H1 (cell line): ENCODE data around the gene GPC1. TPM values are rescaled to one million over a fixed set of nuclear protein-coding genes. Genes with fewer than 3 reads are reported as not detected.

ENCODE experiments used
- CTCF ChIA-PET: fragments of 300-600 bp; sonication (Branson Sonifier 250); formaldehyde crosslinking; loops from one replicate; lab custom pipeline; 2021; ENCODE audit not compliant: partially characterized antibody; lab: Charles Lee
- POLR2A ChIA-PET: fragments of 300-600 bp; sonication (Branson Sonifier 250); formaldehyde crosslinking; loops from one replicate; lab custom pipeline; 2021; ENCODE audit warnings: inconsistent platforms; ENCODE audit not compliant: partially characterized antibody; lab: Charles Lee
- DNase-seq, 2 experiments: peaks; one replicate each; pipeline versions ENCODE4 v3.0.0 to v3.0.0-alpha.2; 2010 to 2022; ENCODE audit warnings: low spot score in 2 of 2, low read depth in 1 of 2, mixed read lengths in 1 of 2
- FAIRE-seq: peaks from 2 replicates; lab custom pipeline; 2011; peaks lifted over from hg19 to GRCh38; lab: Jason Lieb, UNC
- H2AFZ ChIP-seq: 2 replicates; pipeline ENCODE4 v1.8.1; 2012; ENCODE audit warnings: low read length, inconsistent platforms
- H2AK5ac ChIP-seq: 2 replicates; pipeline ENCODE4 v1.6.1; 2013; ENCODE audit warnings: low read depth, low read length
- H2BK120ac ChIP-seq: replicated peaks from 2 replicates; pipeline ENCODE3; 2013; ENCODE audit warnings: low read depth, low read length, inconsistent platforms
- H2BK12ac ChIP-seq: 2 replicates; pipeline ENCODE4 v1.6.1; 2013; ENCODE audit warnings: low read depth, low read length
- H2BK15ac ChIP-seq: 2 replicates; pipeline ENCODE4 v1.6.1; 2013; ENCODE audit warnings: low read length
- H2BK20ac ChIP-seq: 2 replicates; pipeline ENCODE4 v1.6.1; 2013; ENCODE audit warnings: low read length
- H2BK5ac ChIP-seq: 2 replicates; pipeline ENCODE4 v1.6.1; 2013; ENCODE audit warnings: low read depth, low read length
- H3K14ac ChIP-seq: 2 replicates; pipeline ENCODE4 v1.6.1; 2013; ENCODE audit warnings: inconsistent platforms; ENCODE audit not compliant: insufficient read length
- H3K18ac ChIP-seq: 2 replicates; pipeline ENCODE4 v1.6.1; 2013; ENCODE audit warnings: low read length; ENCODE audit errors: extremely low read depth
- H3K23ac ChIP-seq: 2 replicates; pipeline ENCODE4 v1.6.1; 2013; ENCODE audit warnings: inconsistent platforms; ENCODE audit not compliant: insufficient read length
- H3K23me2 ChIP-seq: 2 replicates; pipeline ENCODE4 v1.6.1; 2013; ENCODE audit warnings: low read depth, low read length
- H3K27ac ChIP-seq: 2 replicates; pipeline ENCODE4 v1.6.1; 2011; ENCODE audit warnings: low read depth, low read length, inconsistent platforms
- H3K27me3 ChIP-seq, 4 experiments: replicated peaks in 1 of 4; 1 replicate in 1 of 4; 2 replicates in 3 of 4; pipeline versions ENCODE4 v1.6.1 to v1.8.1; 2011 to 2013; ENCODE audit warnings: low read length in 3 of 4, mild to moderate bottlenecking in 3 of 4, inconsistent platforms in 2 of 4, mixed read lengths in 2 of 4, moderate library complexity in 1 of 4; ENCODE audit not compliant: control insufficient read depth in 3 of 4, insufficient read depth in 3 of 4; ENCODE audit errors: extremely low read depth in 1 of 4
- H3K36me3 ChIP-seq, 4 experiments: 2 replicates each; pipeline versions ENCODE4 v1.6.1 to v1.8.1; 2011 to 2013; ENCODE audit warnings: mild to moderate bottlenecking in 4 of 4, low read length in 3 of 4, moderate library complexity in 2 of 4, control low read depth in 1 of 4, inconsistent platforms in 1 of 4; ENCODE audit not compliant: insufficient read depth in 4 of 4, control insufficient read depth in 2 of 4
- H3K4ac ChIP-seq: replicated peaks from 2 replicates; pipeline ENCODE3; 2013; ENCODE audit warnings: low read length, low read depth, mixed read lengths, inconsistent platforms; ENCODE audit not compliant: insufficient read length
- H3K4me1 ChIP-seq, 4 experiments: replicated peaks in 1 of 4; 1 replicate in 1 of 4; 2 replicates in 3 of 4; pipeline versions ENCODE4 v1.6.1 to v1.8.1; 2011 to 2013; ENCODE audit warnings: low read length in 3 of 4, inconsistent platforms in 2 of 4, mixed read lengths in 1 of 4; ENCODE audit not compliant: insufficient read depth in 4 of 4, control insufficient read depth in 3 of 4
- H3K4me2 ChIP-seq, 2 experiments: 2 replicates each; pipeline versions ENCODE4 v1.6.1 to v1.8.1; 2011 to 2013; ENCODE audit warnings: low read depth in 2 of 2, low read length in 2 of 2, control low read depth in 1 of 2, inconsistent platforms in 1 of 2, mild to moderate bottlenecking in 1 of 2; ENCODE audit not compliant: insufficient read depth in 1 of 2
- H3K4me3 ChIP-seq, 4 experiments: fragments of 200-600, 300-600 bp in 1 of 4; sonication (generic), shearing (Covaris generic), sonication (Bioruptor Twin) in 1 of 4; 2 replicates each; pipeline versions ENCODE4 v1.5.1 to v1.8.1; 2011 to 2016; ENCODE audit warnings: low read length in 4 of 4, low read depth in 3 of 4, control low read depth in 2 of 4, inconsistent platforms in 2 of 4, mild to moderate bottlenecking in 2 of 4, mixed read lengths in 1 of 4, moderate library complexity in 1 of 4; ENCODE audit not compliant: insufficient read depth in 2 of 4; ENCODE audit errors: extremely low read depth in 1 of 4
- H3K56ac ChIP-seq: replicated peaks from 2 replicates; pipeline ENCODE3; 2013; ENCODE audit warnings: low read depth, mild to moderate bottlenecking, mixed read lengths, low read length, inconsistent platforms; ENCODE audit not compliant: insufficient read length
- H3K79me1 ChIP-seq: 2 replicates; pipeline ENCODE4 v1.6.1; 2013; ENCODE audit warnings: low read depth, low read length, control low read depth
- H3K79me2 ChIP-seq, 2 experiments: 2 replicates each; pipeline versions ENCODE4 v1.6.1 to v1.8.1; 2012 to 2013; ENCODE audit warnings: low read length in 2 of 2, mild to moderate bottlenecking in 2 of 2, inconsistent platforms in 1 of 2; ENCODE audit not compliant: insufficient read depth in 2 of 2, control insufficient read depth in 1 of 2
- H3K9ac ChIP-seq, 4 experiments: replicated peaks in 1 of 4; 1 replicate in 1 of 4; 2 replicates in 3 of 4; pipeline versions ENCODE4 v1.6.1 to v1.8.1; 2011 to 2013; ENCODE audit warnings: low read depth in 3 of 4, low read length in 3 of 4, control low read depth in 2 of 4, mild to moderate bottlenecking in 2 of 4, moderate library complexity in 2 of 4, inconsistent platforms in 1 of 4; ENCODE audit errors: extremely low read depth in 1 of 4
- H3K9me3 ChIP-seq, 2 experiments: 2 replicates each; pipeline versions ENCODE4 v1.6.1 to v1.8.1; 2012 to 2013; ENCODE audit warnings: mild to moderate bottlenecking in 2 of 2, moderate library complexity in 2 of 2, control low read depth in 1 of 2, inconsistent platforms in 1 of 2, low read depth in 1 of 2, low read length in 1 of 2, mixed read lengths in 1 of 2; ENCODE audit not compliant: insufficient read depth in 2 of 2
- H4K20me1 ChIP-seq, 2 experiments: replicated peaks in 1 of 2; 2 replicates each; pipeline versions ENCODE3 to v1.8.1; 2011 to 2013; ENCODE audit warnings: inconsistent platforms in 2 of 2, low read length in 2 of 2, mild to moderate bottlenecking in 1 of 2; ENCODE audit not compliant: insufficient read depth in 2 of 2, control insufficient read depth in 1 of 2
- H4K5ac ChIP-seq: 2 replicates; pipeline ENCODE4 v1.6.1; 2013; ENCODE audit warnings: low read length, low read depth, mixed read lengths, inconsistent platforms; ENCODE audit not compliant: insufficient read length
- H4K8ac ChIP-seq: 2 replicates; pipeline ENCODE4 v1.8.0; 2013; ENCODE audit warnings: mild to moderate bottlenecking, moderate library complexity, low read length, inconsistent platforms; ENCODE audit not compliant: insufficient read depth; ENCODE audit errors: extremely low read depth
- H4K91ac ChIP-seq: replicated peaks from 2 replicates; pipeline ENCODE3; 2013; ENCODE audit warnings: low read length, mixed read lengths, inconsistent platforms; ENCODE audit not compliant: insufficient read length
- JUN ChIP-seq: IDR thresholded peaks from 2 replicates; pipeline ENCODE4 v1.6.1; 2011; ENCODE audit warnings: low read depth, mild to moderate bottlenecking, improper control_type of control experiment, low read length
- KDM5A ChIP-seq: fragments of 200-600 bp; IDR thresholded peaks from 2 replicates; pipeline ENCODE4 v1.7.1; 2012; ENCODE audit warnings: mild to moderate bottlenecking, low read length, inconsistent platforms, mixed read lengths
- RBBP5 ChIP-seq: IDR thresholded peaks from 2 replicates; pipeline ENCODE4 v1.7.1; 2012; ENCODE audit warnings: low read depth, mild to moderate bottlenecking, inconsistent platforms, low read length, moderate library complexity, borderline replicate concordance
- RFX5 ChIP-seq: IDR thresholded peaks from 2 replicates; pipeline ENCODE4 v1.6.1; 2011; ENCODE audit warnings: low read depth, low read length, improper control_type of control experiment, borderline replicate concordance
- YY1 ChIP-seq: IDR thresholded peaks from 2 replicates; pipeline ENCODE4 v1.6.1; 2011; ENCODE audit warnings: low read depth, mild to moderate bottlenecking, low read length
- WGBS, 2 experiments: shearing (Covaris generic) in 1 of 2; methylation state at CpG; one replicate each; pipeline versions ENCODE4 v1.1.6 to v1.1.7; 2013 to 2015; ENCODE audit warnings: low lambda C conversion rate in 2 of 2, mixed read lengths in 2 of 2, inconsistent platforms in 1 of 2, low coverage in 1 of 2, missing lambda C conversion rate in 1 of 2; ENCODE audit not compliant: insufficient replicate concordance in 2 of 2, insufficient coverage in 1 of 2, insufficient read length in 1 of 2; ENCODE audit errors: extremely low coverage in 1 of 2, missing lambda C conversion rate in 1 of 2; 5-methylcytosine and 5-hydroxymethylcytosine counted together
- polyA plus RNA-seq, 7 experiments: library from polyadenylated mRNA; depleted of rRNA in 3 of 7; stranded (reverse) in 5 of 7; unstranded in 2 of 7; fragments of >200 nt in 5 of 7; fragments of 200-250 nt in 2 of 7; gene quantifications; 1 replicate in 5 of 7; 2 replicates in 1 of 7; 4 replicates in 1 of 7; pipeline versions ENCODE4 v1.2.1 to v1.2.3, GENCODE V29; 2011 to 2013; ENCODE audit warnings: missing spikeins in 2 of 7, mixed read lengths in 2 of 7
- total RNA-seq: library from RNA; stranded (reverse); fragmentation: NEBNext Ultra II Directional; extraction: Animal tissue kit (Norgen Biotek cat#: 25700); gene quantifications from 2 replicates; pipeline ENCODE4 v1.2.1, GENCODE V29; 2021

The GPC1 gene
- total and polyA plus RNA-seq, 2 of the 8 experiments (the other 6 are each of a cell fraction or from before 2014, with no cell fraction given): 21.9 to 28.3 TPM

GRCh38 chr2:240437551-240437860, 2.0 kb downstream of the GPC1 start:
- peaks cover 0 to 18% (median 1%) of the 10 kb centered on the region in 4 experiments; a peak in 6 of 7 replicates for H3K4me1 ChIP-seq
- H3K23ac ChIP-seq: no peak overlapping the region
- TF ChIP-seq KDM5A (no peak), RFX5 (no peak), JUN (no peak), YY1 (no peak), RBBP5 (no peak)
- FAIRE-seq (no peak), DNase-seq (no peak)
- H3K79me2 ChIP-seq: peaks cover 0 to 9% of the 10 kb centered on the region in 2 experiments; a peak in 1 of 4 replicates
- no peak overlapping the region for H3K18ac ChIP-seq
- no peaks in the 10 kb centered on the region for H3K9me3 ChIP-seq
- H2AFZ ChIP-seq: no peak overlapping the region
- H3K36me3 ChIP-seq: no peaks in the 10 kb centered on the region; a peak in 1 of 8 replicates
- H3K4me2 ChIP-seq: no peak overlapping the region; a peak in 1 of 4 replicates
- H2BK120ac ChIP-seq: no peak overlapping the region
- peaks cover 14 to 34% (median 22%) of the 10 kb centered on the region in 4 experiments for H3K27me3 ChIP-seq
- no peak overlapping the region for H4K91ac ChIP-seq
- peaks cover 5% of the 10 kb centered on the region; the same call in 1 of the 2 replicates for H3K79me1 ChIP-seq
- no peak overlapping the region for H4K5ac ChIP-seq
- WGBS, 2 experiments: 100% methylated on average over 2 of the region's 2 CpGs; no CpG with 5 or more reads in 1 of the 2 experiments
- peaks cover 7% of the 10 kb centered on the region; the same call in 1 of the 2 replicates for H3K23me2 ChIP-seq
- H3K27ac ChIP-seq: no peak overlapping the region
- ChIA-PET POLR2A (no interaction called here), CTCF (interaction anchor here (1.6 kb wide), 1 partner anchor 9 kb away, joined by 3 read pairs; no protein-coding TSS in a partner anchor)
- peaks cover 24 to 35% of the 10 kb centered on the region in 2 experiments for H4K20me1 ChIP-seq
- no peak overlapping the region for H2BK5ac ChIP-seq
- H3K4ac ChIP-seq: no peak overlapping the region
- H2BK20ac ChIP-seq: no peak overlapping the region
- H4K8ac ChIP-seq: no peak overlapping the region
- no peak overlapping the region for H2BK12ac ChIP-seq
- H3K9ac ChIP-seq: no peak overlapping the region
- no peak overlapping the region for H2AK5ac ChIP-seq
- no peak overlapping the region for H3K14ac ChIP-seq
- no peak overlapping the region; a peak in 1 of 8 replicates for H3K4me3 ChIP-seq
- no peak overlapping the region for H2BK15ac ChIP-seq
- H3K56ac ChIP-seq: no peak overlapping the region
